Measurements from ENCODE around the gene FAM170B. TPM values are rescaled to one million over a fixed set of nuclear protein-coding genes. Genes with fewer than 3 reads are reported as not detected.

The FAM170B gene
- total and polyA plus RNA-seq, 2 experiments from 2014 or later: not detected

DNA sequence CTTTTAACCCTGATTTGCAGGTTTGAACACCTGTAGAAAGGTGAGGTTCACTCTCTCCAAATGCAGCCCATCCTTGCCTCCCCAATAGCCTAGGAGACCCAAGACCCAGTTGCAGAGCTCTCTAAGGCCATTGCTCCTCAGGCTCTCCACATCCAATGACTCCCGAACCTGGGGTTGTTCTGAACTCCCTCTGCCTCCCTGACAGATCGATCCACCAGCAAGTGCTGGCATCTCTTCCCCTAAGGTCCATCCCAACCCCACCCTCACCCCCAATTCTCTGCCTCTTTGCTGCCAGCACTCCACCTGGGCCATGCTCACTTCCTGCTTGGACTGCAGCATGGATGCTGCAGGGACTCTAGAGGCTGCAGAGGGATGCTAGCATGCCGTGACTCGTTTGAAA is 19.3 kb upstream of the FAM170B start:
- no peak overlapping the region for H3K4me3 ChIP-seq
- no peaks in the 10 kb centered on the region for H3K9me3 ChIP-seq (ENCODE audit: low read depth)
- no peak overlapping the region for H3K9ac ChIP-seq
- no peaks in the 10 kb centered on the region for H3K9me2 ChIP-seq (ENCODE audit: insufficient read depth)
- no peaks in the 10 kb centered on the region for H3F3A ChIP-seq (ENCODE audit: insufficient read depth)
- in situ Hi-C loops (cut with MboI): loop anchor here (25.0 kb wide), 1 partner anchor 491 kb away; no protein-coding TSS in a partner anchor
- H3K36me3 ChIP-seq (ENCODE audit: low read depth): no peaks in the 10 kb centered on the region
- WGBS, 2 experiments (ENCODE audit: low coverage in 1 of 2, low lambda C conversion rate in 2 of 2, missing lambda C conversion rate in 2 of 2): 39 to 43% methylated on average over 4 of the region's 4 CpGs
- H4K20me1 ChIP-seq (ENCODE audit: insufficient read depth): no peaks in the 10 kb centered on the region
- TF ChIP-seq EZH2phosphoT487 (IDR thresholded peaks at IDR 0.05; ENCODE audit: insufficient read depth, low read depth) (no peak), EZH2 (IDR thresholded peaks at IDR 0.05; ENCODE audit: insufficient read depth, poor library complexity, severe bottlenecking) (no peak)
- H3K4me2 ChIP-seq (ENCODE audit: unreplicated experiment): no peak overlapping the region
- H2AFZ ChIP-seq: no peak overlapping the region
- no peak for DNase-seq
- H3K27ac ChIP-seq: no peak overlapping the region
- peaks cover 19% of the 10 kb centered on the region for H3K4me1 ChIP-seq (ENCODE audit: insufficient read depth)
- H3K79me2 ChIP-seq (ENCODE audit: insufficient read depth): no peaks in the 10 kb centered on the region
- no peaks in the 10 kb centered on the region for H3K27me3 ChIP-seq (replicated peaks; ENCODE audit: insufficient read depth)

DNA sequence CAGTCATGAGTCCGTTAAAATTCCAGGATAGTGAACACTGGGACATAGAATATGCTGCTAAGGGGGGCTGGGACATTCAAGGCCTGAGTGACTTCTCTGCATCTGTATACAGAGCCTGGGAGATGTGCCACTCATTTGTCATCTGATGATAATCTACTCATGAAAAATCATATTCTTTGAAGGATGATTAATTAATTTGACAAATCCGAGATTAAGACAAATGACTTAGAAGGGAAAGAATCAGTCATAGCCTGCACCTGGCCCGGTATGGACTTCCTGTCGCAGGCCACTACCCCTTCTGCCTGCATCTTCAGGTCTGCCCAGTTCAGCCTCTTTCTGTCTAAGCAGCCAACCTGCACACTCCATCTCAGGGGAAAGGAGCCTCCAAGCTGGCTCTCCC is 18.8 kb upstream of the FAM170B start:
- no peaks in the 10 kb centered on the region for H3K79me2 ChIP-seq (ENCODE audit: insufficient read depth)
- H3K9me3 ChIP-seq (ENCODE audit: low read depth): no peaks in the 10 kb centered on the region
- H3K36me3 ChIP-seq (ENCODE audit: low read depth): no peaks in the 10 kb centered on the region
- H3K4me3 ChIP-seq: no peak overlapping the region
- no peak for TF ChIP-seq EZH2 (IDR thresholded peaks at IDR 0.05; ENCODE audit: insufficient read depth, poor library complexity, severe bottlenecking)
- DNase-seq: no peak
- H3K4me2 ChIP-seq (ENCODE audit: unreplicated experiment): no peak overlapping the region
- in situ Hi-C loops (cut with MboI): loop anchor here (25.0 kb wide), 1 partner anchor 490 kb away; no protein-coding TSS in a partner anchor
- no peaks in the 10 kb centered on the region for H3K9me2 ChIP-seq (ENCODE audit: insufficient read depth)
- H4K20me1 ChIP-seq (ENCODE audit: insufficient read depth): no peaks in the 10 kb centered on the region
- H3K27me3 ChIP-seq (replicated peaks; ENCODE audit: insufficient read depth): no peaks in the 10 kb centered on the region
- WGBS, 2 experiments (ENCODE audit: low coverage in 1 of 2, low lambda C conversion rate in 2 of 2, missing lambda C conversion rate in 2 of 2): 86 to 87% methylated on average over 4 of the region's 4 CpGs
- H3K9ac ChIP-seq: no peak overlapping the region
- no peak overlapping the region for H2AFZ ChIP-seq
- H3K27ac ChIP-seq: no peak overlapping the region
- H3K4me1 ChIP-seq (ENCODE audit: insufficient read depth): peaks cover 19% of the 10 kb centered on the region
- H3F3A ChIP-seq (ENCODE audit: insufficient read depth): no peaks in the 10 kb centered on the region

DNA sequence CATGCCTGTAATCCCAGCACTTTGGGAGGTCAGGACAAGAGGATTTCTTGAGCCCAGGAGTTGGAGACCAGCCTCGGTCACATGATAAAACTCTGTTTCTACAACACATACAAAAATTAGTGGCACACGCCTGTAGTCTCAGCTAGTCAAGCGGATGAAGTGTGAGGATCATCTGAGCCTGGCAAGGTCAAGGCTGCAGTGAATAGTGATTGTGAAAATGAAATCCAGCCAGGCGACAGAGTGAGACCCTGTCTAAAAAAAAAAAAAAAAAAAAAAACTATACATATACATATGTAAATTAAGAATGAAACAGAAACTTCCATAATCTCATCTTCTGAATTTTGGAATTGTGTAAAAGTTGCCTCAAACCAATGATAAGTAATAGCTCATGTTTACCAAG is 18.2 kb upstream of the FAM170B start:
- H3F3A ChIP-seq (ENCODE audit: insufficient read depth): no peaks in the 10 kb centered on the region
- no peak overlapping the region for H2AFZ ChIP-seq
- no peak overlapping the region for H3K27ac ChIP-seq
- H3K36me3 ChIP-seq (ENCODE audit: low read depth): no peaks in the 10 kb centered on the region
- H3K79me2 ChIP-seq (ENCODE audit: insufficient read depth): no peaks in the 10 kb centered on the region
- peaks cover 19% of the 10 kb centered on the region for H3K4me1 ChIP-seq (ENCODE audit: insufficient read depth)
- TF ChIP-seq EZH2 (IDR thresholded peaks at IDR 0.05; ENCODE audit: insufficient read depth, poor library complexity, severe bottlenecking) (no peak), EZH2phosphoT487 (IDR thresholded peaks at IDR 0.05; ENCODE audit: insufficient read depth, low read depth) (no peak)
- DNase-seq: no peak
- H3K27me3 ChIP-seq (replicated peaks; ENCODE audit: insufficient read depth): no peaks in the 10 kb centered on the region
- H3K9me3 ChIP-seq (ENCODE audit: low read depth): no peaks in the 10 kb centered on the region
- H4K20me1 ChIP-seq (ENCODE audit: insufficient read depth): no peaks in the 10 kb centered on the region
- H3K4me3 ChIP-seq: no peak overlapping the region
- no peaks in the 10 kb centered on the region for H3K9me2 ChIP-seq (ENCODE audit: insufficient read depth)
- no peak overlapping the region for H3K9ac ChIP-seq
- WGBS, 2 experiments (ENCODE audit: low coverage in 1 of 2, low lambda C conversion rate in 2 of 2, missing lambda C conversion rate in 2 of 2): 85 to 93% methylated on average over 4 of the region's 4 CpGs
- H3K4me2 ChIP-seq (ENCODE audit: unreplicated experiment): no peak overlapping the region
- in situ Hi-C loops (cut with MboI): loop anchor here (25.0 kb wide), 1 partner anchor 490 kb away; no protein-coding TSS in a partner anchor

DNA sequence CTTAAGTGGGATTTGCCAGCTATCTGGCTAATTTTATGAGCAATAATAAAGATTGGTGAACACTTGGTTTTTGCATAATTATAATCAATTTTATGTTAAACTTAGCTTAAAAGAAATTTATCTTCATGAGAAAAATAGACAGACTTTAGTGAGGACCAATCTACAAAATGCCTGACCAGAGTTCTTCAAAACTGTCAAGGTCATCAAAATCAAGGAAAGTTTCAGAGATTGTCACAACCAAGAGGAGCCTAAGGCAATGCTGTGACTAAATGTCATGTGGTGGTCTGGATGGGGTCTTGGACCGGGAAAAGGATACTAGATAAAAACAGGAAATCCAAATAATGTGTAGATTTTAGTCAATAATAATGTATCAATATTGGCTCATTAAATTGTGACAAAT is 17.7 kb upstream of the FAM170B start:
- no peaks in the 10 kb centered on the region for H3K9me3 ChIP-seq (ENCODE audit: low read depth)
- H3K27ac ChIP-seq: no peak overlapping the region
- no peak overlapping the region for H2AFZ ChIP-seq
- TF ChIP-seq EZH2 (IDR thresholded peaks at IDR 0.05; ENCODE audit: insufficient read depth, poor library complexity, severe bottlenecking) (no peak), EZH2phosphoT487 (IDR thresholded peaks at IDR 0.05; ENCODE audit: insufficient read depth, low read depth) (no peak)
- H3K79me2 ChIP-seq (ENCODE audit: insufficient read depth): no peaks in the 10 kb centered on the region
- no peaks in the 10 kb centered on the region for H4K20me1 ChIP-seq (ENCODE audit: insufficient read depth)
- H3K4me3 ChIP-seq: no peak overlapping the region
- no peak overlapping the region for H3K9ac ChIP-seq
- no peaks in the 10 kb centered on the region for H3K36me3 ChIP-seq (ENCODE audit: low read depth)
- H3K4me2 ChIP-seq (ENCODE audit: unreplicated experiment): no peak overlapping the region
- in situ Hi-C loops (cut with MboI): loop anchor here (25.0 kb wide), 1 partner anchor 489 kb away; no protein-coding TSS in a partner anchor
- H3K4me1 ChIP-seq (ENCODE audit: insufficient read depth): peaks cover 19% of the 10 kb centered on the region
- no peak for DNase-seq
- H3K27me3 ChIP-seq (replicated peaks; ENCODE audit: insufficient read depth): no peaks in the 10 kb centered on the region
- H3F3A ChIP-seq (ENCODE audit: insufficient read depth): no peaks in the 10 kb centered on the region
- no peaks in the 10 kb centered on the region for H3K9me2 ChIP-seq (ENCODE audit: insufficient read depth)
- WGBS, 2 experiments (ENCODE audit: low coverage in 1 of 2, low lambda C conversion rate in 2 of 2, missing lambda C conversion rate in 2 of 2): 67% methylated on average over 1 of the region's 1 CpG

DNA sequence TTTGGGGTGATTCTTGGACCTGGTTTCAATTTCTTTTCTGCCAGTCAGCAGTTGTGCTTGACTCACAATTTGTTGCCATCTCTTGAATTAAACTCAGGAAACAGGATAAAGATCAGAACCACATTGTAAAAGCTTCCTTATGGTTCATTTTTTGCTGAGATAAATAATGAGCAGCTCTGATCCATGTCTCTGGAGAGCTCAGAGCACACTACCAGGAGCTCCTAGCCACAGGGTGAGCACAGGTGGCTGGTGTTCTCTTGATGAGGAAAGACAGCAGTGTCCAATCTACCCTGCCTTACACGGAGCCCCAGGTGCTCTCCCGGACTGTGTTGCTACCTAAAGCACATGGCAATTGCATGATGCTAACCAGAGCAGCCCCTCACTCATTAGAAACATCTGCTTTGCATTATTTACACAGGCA is 17.2 kb upstream of the FAM170B start:
- no peak overlapping the region for H3K4me3 ChIP-seq
- DNase-seq: peak; percentile 10
- in situ Hi-C loops (cut with MboI): loop anchor here (25.0 kb wide), 1 partner anchor 489 kb away; no protein-coding TSS in a partner anchor

More for the DNA sequence above, 17.2 kb upstream of the FAM170B start:
- Histone ChIP-seq H4K20me1 (ENCODE audit: insufficient read depth) (no peaks in the 10 kb centered on the region), H3F3A (ENCODE audit: insufficient read depth) (no peaks in the 10 kb centered on the region), H3K4me2 (ENCODE audit: unreplicated experiment) (no peak overlapping the region), H3K27ac (no peak overlapping the region), H3K27me3 (replicated peaks; ENCODE audit: insufficient read depth) (no peaks in the 10 kb centered on the region), H3K79me2 (ENCODE audit: insufficient read depth) (no peaks in the 10 kb centered on the region), H3K9ac (no peak overlapping the region), H2AFZ (no peak overlapping the region), H3K4me1 (ENCODE audit: insufficient read depth) (peaks cover 19% of the 10 kb centered on the region), H3K9me3 (ENCODE audit: low read depth) (no peaks in the 10 kb centered on the region), H3K36me3 (ENCODE audit: low read depth) (no peaks in the 10 kb centered on the region), H3K9me2 (ENCODE audit: insufficient read depth) (no peaks in the 10 kb centered on the region)
- 62 to 68% methylated on average over 2 of the region's 2 CpGs for WGBS, 2 experiments (ENCODE audit: low coverage in 1 of 2, low lambda C conversion rate in 2 of 2, missing lambda C conversion rate in 2 of 2)
- no peak for TF ChIP-seq EZH2 (IDR thresholded peaks at IDR 0.05; ENCODE audit: insufficient read depth, poor library complexity, severe bottlenecking)
- TF ChIP-seq EZH2phosphoT487 (IDR thresholded peaks at IDR 0.05; ENCODE audit: insufficient read depth, low read depth): no peak
